ENCODE measurements around the gene EML6.

DNA sequence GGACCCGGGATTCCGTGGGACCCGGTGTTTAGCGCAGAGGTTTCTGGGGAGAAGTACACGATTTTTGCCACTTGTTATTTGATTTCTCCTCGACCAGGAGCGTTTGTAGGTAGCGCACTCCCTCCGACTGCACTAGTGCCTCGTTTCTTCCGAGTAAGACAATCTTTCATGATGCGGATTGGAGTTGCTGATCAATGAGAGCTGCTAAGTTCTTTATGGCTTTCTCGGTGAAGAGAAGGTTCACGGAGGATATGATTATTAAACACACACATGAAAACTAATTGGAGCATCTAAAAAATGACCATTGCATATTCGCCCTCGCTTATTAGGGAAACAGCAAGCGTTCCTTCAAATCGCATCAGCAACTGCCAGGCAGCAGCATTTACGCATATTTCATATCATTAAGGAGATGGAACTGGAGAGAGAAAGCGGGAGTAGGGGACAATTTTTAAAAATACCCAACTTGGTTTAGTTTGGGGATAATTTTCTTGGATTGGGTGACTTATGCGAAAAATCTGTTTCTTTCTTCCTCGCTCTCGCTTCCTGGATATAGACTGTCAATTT is 616 bp downstream of the EML6 start:
- TF ChIP-seq POLR2AphosphoS5 (IDR thresholded peaks at IDR 0.05; ENCODE audit: borderline replicate concordance, low read depth, low read length) (no peak), EZH2 (IDR thresholded peaks at IDR 0.05) (no peak), FOXP2 (optimal IDR thresholded peaks at IDR 0.05; ENCODE audit: control extremely low read depth, extremely low read length, insufficient read depth) (no peak)

Data from SK-N-MC (cell line).